HepG2 (cell line): ENCODE data around the gene XRCC1. TPM values are rescaled to one million over a fixed set of nuclear protein-coding genes. Genes with fewer than 3 reads are reported as not detected.
A peak's percentile ranks its signal among the peaks of the same experiment; 100 is the strongest.

Experiments used
- ARNT ChIP-seq: fragments of 450-650 bp; IDR thresholded peaks from 2 replicates; pipeline ENCODE4 v1.6.1; 2017
- ATRX ChIP-seq: sonication (generic); formaldehyde crosslinking; IDR thresholded peaks from 2 replicates; pipeline ENCODE4 v1.4.0; 2020; ENCODE audit warnings: missing genetic modification reagents, borderline replicate concordance
- IKZF4 ChIP-seq: sonication (generic); formaldehyde crosslinking; IDR thresholded peaks from 2 replicates; pipeline ENCODE4 v1.5.1; 2020; ENCODE audit warnings: borderline replicate concordance, mild to moderate bottlenecking, low read depth, missing genetic modification reagents; ENCODE audit errors: not compliant biosample characterization
- MYC ChIP-seq: sonication (generic); formaldehyde crosslinking; IDR thresholded peaks from 2 replicates; pipeline ENCODE4 v1.9.0; 2021; ENCODE audit warnings: missing genetic modification reagents, borderline replicate concordance
- POLR2A ChIP-seq, 2 experiments: IDR thresholded peaks; 2 replicates each; pipeline ENCODE4 v1.6.1; 2011; ENCODE audit warnings: low read depth in 2 of 2, low read length in 2 of 2, mild to moderate bottlenecking in 1 of 2, moderate library complexity in 1 of 2; ENCODE audit not compliant: insufficient read depth in 1 of 2
- RARA ChIP-seq: IDR thresholded peaks from 2 replicates; pipeline ENCODE4 v1.6.1; 2016; ENCODE audit warnings: missing genetic modification reagents, missing compliant biosample characterization
- SOX13 ChIP-seq, 3 experiments: fragments of 450-650 bp in 1 of 3; sonication (generic) in 1 of 3; formaldehyde crosslinking in 1 of 3; IDR thresholded peaks in 2 of 3; conservative IDR thresholded peaks in 1 of 3; 2 replicates each; pipeline versions ENCODE4 v1.5.0 to v1.6.1; 2016 to 2020; ENCODE audit warnings: antibody characterized with exemption in 1 of 3, mild to moderate bottlenecking in 1 of 3, missing compliant biosample characterization in 1 of 3, missing genetic modification reagents in 1 of 3, moderate library complexity in 1 of 3
- TRIM24 ChIP-seq: sonication (generic); formaldehyde crosslinking; IDR thresholded peaks from 2 replicates; pipeline ENCODE4 v1.8.0; 2022; ENCODE audit warnings: mild to moderate bottlenecking, missing genetic modification reagents
- ZKSCAN5 ChIP-seq: sonication (generic); formaldehyde crosslinking; IDR thresholded peaks from 2 replicates; pipeline ENCODE4 v1.5.1; 2020; ENCODE audit warnings: mild to moderate bottlenecking, missing genetic modification reagents
- ZNF136 ChIP-seq: sonication (generic); formaldehyde crosslinking; IDR thresholded peaks from 2 replicates; pipeline ENCODE4 v1.8.1; 2022; ENCODE audit warnings: low read depth, mild to moderate bottlenecking, moderate library complexity, missing genetic modification reagents
- ZNF253 ChIP-seq: sonication (generic); formaldehyde crosslinking; IDR thresholded peaks from 2 replicates; pipeline ENCODE4 v1.8.0; 2022; ENCODE audit warnings: mild to moderate bottlenecking, missing genetic modification reagents, borderline replicate concordance
- ZNF720 ChIP-seq: sonication (generic); formaldehyde crosslinking; IDR thresholded peaks from 2 replicates; pipeline ENCODE4 v1.4.0; 2020; ENCODE audit warnings: missing genetic modification reagents
- polyA plus RNA-seq, 8 experiments: library from polyadenylated mRNA; depleted of rRNA in 3 of 8; stranded (reverse) in 7 of 8; unstranded in 1 of 8; fragments of >200 nt; fragmentation: Illumina TruSeq in 4 of 8; extraction: Trizol in 4 of 8; gene quantifications; 2 replicates each; pipeline versions ENCODE4 v1.2.1 to v1.2.3, GENCODE V29; 2011 to 2016; ENCODE audit warnings: low read depth in 4 of 8, missing spikeins in 1 of 8, mixed read lengths in 1 of 8; ENCODE audit not compliant: insufficient read depth in 1 of 8
- total RNA-seq, 5 experiments: library from RNA; depleted of rRNA; stranded (reverse); fragments of >200 nt; fragmentation: Illumina TruSeq; extraction: Trizol; gene quantifications; 2 replicates each; pipeline ENCODE4 v1.2.3, GENCODE V29; 2016; ENCODE audit warnings: low read depth in 1 of 5
- TF ChIP-seq, protein P1 (sequence below): sonication (generic); formaldehyde crosslinking; IDR thresholded peaks from 2 replicates; pipeline ENCODE4 v1.4.0; 2020; ENCODE audit warnings: missing genetic modification reagents
- TF ChIP-seq, protein P2 (sequence below): sonication (generic); formaldehyde crosslinking; IDR thresholded peaks from 2 replicates; pipeline ENCODE4 v1.5.0; 2020; ENCODE audit warnings: missing genetic modification reagents, mild to moderate bottlenecking, borderline replicate concordance
- TF ChIP-seq, protein P3 (sequence below): sonication (generic); formaldehyde crosslinking; IDR thresholded peaks from 2 replicates; pipeline ENCODE4 v1.4.0; 2020; ENCODE audit warnings: missing genetic modification reagents
- TF ChIP-seq, protein P4 (sequence below): sonication (generic); formaldehyde crosslinking; IDR thresholded peaks from 2 replicates; pipeline ENCODE4 v1.8.0; 2022; ENCODE audit warnings: missing genetic modification reagents, mild to moderate bottlenecking, inconsistent platforms, borderline replicate concordance
- TF ChIP-seq, protein P5 (sequence below): sonication (generic); formaldehyde crosslinking; IDR thresholded peaks from 2 replicates; pipeline ENCODE4 v1.4.0; 2020; ENCODE audit warnings: mild to moderate bottlenecking, missing genetic modification reagents

XRCC1 gene
- total and polyA plus RNA-seq, 2 of the 13 experiments (the other 11 are each of a cell fraction or from before 2014, with no cell fraction given), result 24.7 to 26.3 TPM

DNA sequence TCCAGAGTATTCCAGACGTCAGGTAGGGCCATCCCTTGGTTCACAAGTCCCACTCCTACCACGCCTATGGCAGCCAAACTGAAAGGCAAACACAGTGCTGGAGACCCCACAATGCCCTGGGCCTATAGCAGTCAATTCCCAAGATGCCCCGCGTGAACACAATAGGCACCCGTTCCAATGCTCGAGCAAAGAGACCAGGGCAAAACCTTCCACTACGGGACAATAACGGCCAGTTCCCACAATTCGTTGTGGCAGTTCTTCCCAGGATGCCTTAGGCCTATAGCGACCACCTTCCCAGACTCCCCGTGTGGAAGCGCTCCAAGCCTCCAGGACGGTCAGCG, 43.6 kb upstream of the XRCC1 start (continued):
- TF ChIP-seq, protein P1, sequence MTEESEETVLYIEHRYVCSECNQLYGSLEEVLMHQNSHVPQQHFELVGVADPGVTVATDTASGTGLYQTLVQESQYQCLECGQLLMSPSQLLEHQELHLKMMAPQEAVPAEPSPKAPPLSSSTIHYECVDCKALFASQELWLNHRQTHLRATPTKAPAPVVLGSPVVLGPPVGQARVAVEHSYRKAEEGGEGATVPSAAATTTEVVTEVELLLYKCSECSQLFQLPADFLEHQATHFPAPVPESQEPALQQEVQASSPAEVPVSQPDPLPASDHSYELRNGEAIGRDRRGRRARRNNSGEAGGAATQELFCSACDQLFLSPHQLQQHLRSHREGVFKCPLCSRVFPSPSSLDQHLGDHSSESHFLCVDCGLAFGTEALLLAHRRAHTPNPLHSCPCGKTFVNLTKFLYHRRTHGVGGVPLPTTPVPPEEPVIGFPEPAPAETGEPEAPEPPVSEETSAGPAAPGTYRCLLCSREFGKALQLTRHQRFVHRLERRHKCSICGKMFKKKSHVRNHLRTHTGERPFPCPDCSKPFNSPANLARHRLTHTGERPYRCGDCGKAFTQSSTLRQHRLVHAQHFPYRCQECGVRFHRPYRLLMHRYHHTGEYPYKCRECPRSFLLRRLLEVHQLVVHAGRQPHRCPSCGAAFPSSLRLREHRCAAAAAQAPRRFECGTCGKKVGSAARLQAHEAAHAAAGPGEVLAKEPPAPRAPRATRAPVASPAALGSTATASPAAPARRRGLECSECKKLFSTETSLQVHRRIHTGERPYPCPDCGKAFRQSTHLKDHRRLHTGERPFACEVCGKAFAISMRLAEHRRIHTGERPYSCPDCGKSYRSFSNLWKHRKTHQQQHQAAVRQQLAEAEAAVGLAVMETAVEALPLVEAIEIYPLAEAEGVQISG (CRISPR knock-in tag), result no peak
- TF ChIP-seq, protein P2, sequence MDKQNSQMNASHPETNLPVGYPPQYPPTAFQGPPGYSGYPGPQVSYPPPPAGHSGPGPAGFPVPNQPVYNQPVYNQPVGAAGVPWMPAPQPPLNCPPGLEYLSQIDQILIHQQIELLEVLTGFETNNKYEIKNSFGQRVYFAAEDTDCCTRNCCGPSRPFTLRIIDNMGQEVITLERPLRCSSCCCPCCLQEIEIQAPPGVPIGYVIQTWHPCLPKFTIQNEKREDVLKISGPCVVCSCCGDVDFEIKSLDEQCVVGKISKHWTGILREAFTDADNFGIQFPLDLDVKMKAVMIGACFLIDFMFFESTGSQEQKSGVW (CRISPR knock-in tag), result no peak
- no peak for TF ChIP-seq TRIM24 (CRISPR knock-in tag)
- no peak for TF ChIP-seq IKZF4 (CRISPR knock-in tag)
- TF ChIP-seq SOX13 (IDR thresholded peaks at IDR 0.05), result no peak; the same call in 1 of the 2 replicates
- no peak; a peak in 1 of 4 replicates for TF ChIP-seq SOX13 (CRISPR knock-in tag; conservative IDR thresholded peaks at IDR 0.05 in 1 of 2, IDR thresholded peaks at IDR 0.05 in 1 of 2)
- no peak for TF ChIP-seq RARA (CRISPR knock-in tag)
- no peak for TF ChIP-seq ATRX
- TF ChIP-seq, protein P3, sequence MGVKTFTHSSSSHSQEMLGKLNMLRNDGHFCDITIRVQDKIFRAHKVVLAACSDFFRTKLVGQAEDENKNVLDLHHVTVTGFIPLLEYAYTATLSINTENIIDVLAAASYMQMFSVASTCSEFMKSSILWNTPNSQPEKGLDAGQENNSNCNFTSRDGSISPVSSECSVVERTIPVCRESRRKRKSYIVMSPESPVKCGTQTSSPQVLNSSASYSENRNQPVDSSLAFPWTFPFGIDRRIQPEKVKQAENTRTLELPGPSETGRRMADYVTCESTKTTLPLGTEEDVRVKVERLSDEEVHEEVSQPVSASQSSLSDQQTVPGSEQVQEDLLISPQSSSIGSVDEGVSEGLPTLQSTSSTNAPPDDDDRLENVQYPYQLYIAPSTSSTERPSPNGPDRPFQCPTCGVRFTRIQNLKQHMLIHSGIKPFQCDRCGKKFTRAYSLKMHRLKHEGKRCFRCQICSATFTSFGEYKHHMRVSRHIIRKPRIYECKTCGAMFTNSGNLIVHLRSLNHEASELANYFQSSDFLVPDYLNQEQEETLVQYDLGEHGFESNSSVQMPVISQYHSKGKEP (CRISPR knock-in tag), result no peak
- no peak for TF ChIP-seq ZNF136 (CRISPR knock-in tag)
- no peak for TF ChIP-seq ZNF720 (CRISPR knock-in tag)
- TF ChIP-seq ARNT, result no peak
- TF ChIP-seq POLR2A (IDR thresholded peaks at IDR 0.05; ENCODE audit: insufficient read depth in 1 of 2, low read depth in 2 of 2, low read length in 2 of 2), result peak; percentile 54 to 73; a peak in 3 of 4 replicates
- TF ChIP-seq, protein P4, sequence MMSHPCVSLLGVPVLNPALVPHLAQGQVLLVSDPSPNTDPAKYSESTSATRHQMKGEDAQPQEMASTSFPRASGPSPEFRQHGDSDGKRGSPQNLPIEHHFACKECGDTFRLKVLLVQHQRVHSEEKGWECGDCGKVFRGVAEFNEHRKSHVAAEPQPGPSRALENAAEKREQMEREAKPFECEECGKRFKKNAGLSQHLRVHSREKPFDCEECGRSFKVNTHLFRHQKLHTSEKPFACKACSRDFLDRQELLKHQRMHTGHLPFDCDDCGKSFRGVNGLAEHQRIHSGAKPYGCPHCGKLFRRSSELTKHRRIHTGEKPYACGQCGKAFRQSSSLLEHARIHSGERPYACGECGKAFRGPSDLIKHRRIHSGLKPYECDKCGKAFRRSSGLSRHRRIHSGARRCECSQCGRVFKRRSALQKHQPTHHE (CRISPR knock-in tag), result no peak
- no peak; the same call in 1 of the 2 replicates for TF ChIP-seq ZNF253 (CRISPR knock-in tag)
- TF ChIP-seq ZKSCAN5 (CRISPR knock-in tag), result no peak
- TF ChIP-seq MYC (CRISPR knock-in tag), result no peak; the same call in 1 of the 2 replicates
- TF ChIP-seq, protein P5, sequence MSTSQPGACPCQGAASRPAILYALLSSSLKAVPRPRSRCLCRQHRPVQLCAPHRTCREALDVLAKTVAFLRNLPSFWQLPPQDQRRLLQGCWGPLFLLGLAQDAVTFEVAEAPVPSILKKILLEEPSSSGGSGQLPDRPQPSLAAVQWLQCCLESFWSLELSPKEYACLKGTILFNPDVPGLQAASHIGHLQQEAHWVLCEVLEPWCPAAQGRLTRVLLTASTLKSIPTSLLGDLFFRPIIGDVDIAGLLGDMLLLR, result 0 out of 2 replicates have a peak, but pooled peaks have one; percentile 6
